Endothelial cell of hepatic sinusoid (primary cell): Measurements from ENCODE around the gene RCAN1.

Experiments used
- in situ Hi-C: cut with HindIII; loops from 2 replicates; pipeline ENCODE4 v1.10.0; 2017; ENCODE audit warnings: low sequenced_read_pairs

Gene RCAN1

DNA sequence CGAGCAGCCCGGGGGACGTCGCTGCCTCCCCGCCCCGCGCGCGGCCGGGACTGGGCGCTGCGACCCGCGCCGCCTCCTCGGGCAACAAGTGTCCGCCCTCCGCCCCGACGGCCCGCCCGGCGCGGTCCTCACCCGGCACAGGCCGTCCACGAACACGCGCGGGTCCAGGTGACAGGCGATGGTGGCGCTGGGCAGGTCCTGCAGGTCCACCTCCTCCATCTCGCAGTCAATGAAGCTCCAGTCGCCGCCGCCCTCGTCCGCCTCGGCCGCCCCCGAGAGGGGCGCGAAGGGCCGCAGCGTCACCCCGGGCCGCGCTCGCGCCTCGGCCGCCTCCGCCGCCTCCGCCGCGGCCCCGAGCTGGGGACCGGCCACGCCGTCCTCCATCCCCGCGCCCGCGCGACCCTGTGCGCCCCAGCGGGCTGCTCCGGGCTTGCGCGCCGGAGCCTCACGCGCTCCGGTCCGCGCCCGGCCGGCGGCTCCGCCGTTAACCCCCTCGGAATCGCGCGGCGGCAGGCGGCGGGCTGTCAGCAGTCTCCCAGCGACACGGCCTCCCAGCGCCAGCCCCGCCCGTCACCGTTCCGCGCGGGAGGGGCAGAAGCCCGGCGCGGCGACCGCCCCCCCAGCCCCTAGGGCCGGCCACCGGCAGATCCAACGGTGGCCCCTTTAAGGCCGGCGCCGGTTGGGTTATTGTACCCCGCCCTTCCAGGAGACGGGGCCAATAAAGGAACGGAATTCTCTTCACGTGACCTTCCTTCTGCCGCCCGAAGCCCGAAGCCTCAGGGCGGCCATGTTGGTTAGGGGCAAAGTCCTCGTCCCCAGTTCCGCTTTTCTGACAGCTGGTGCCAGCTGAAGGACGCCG, at the start of gene RCAN1:
Gene RCAN1 (minus strand): TSS at position 486 of the 859 bp plus-strand sequence. CDS start 102 bp downstream, at position 384.
- in situ Hi-C loops = no loop called here

- in situ Hi-C loops = no loop called here
Measured at GRCh38 chr21:34661848-34662247, 46.9 kb upstream of the RCAN1 start.

DNA sequence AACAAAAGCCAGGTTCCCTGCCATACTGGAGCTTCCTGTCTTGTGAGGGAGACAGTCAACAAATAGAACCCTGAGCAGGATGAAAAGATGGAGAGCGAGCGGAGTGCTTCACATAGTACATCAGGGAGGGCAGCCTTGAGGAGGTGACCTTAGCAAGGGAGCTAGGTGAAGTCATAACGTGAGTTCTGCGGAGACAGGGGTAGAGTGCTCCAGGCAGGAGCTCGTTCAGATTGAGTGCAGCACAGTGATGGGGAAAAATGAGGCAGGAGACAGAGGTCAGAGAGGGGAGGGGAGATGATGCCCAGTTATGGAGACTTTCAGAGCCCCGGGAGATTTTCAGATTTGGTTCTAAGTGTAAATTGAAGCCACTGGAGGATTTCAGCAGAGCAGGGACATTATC, 38.6 kb upstream of the RCAN1 start:
- in situ Hi-C loops = no loop called here

GRCh38 chr21:34651642-34652041, 36.7 kb upstream of the RCAN1 start:
- in situ Hi-C loops = no loop called here

DNA sequence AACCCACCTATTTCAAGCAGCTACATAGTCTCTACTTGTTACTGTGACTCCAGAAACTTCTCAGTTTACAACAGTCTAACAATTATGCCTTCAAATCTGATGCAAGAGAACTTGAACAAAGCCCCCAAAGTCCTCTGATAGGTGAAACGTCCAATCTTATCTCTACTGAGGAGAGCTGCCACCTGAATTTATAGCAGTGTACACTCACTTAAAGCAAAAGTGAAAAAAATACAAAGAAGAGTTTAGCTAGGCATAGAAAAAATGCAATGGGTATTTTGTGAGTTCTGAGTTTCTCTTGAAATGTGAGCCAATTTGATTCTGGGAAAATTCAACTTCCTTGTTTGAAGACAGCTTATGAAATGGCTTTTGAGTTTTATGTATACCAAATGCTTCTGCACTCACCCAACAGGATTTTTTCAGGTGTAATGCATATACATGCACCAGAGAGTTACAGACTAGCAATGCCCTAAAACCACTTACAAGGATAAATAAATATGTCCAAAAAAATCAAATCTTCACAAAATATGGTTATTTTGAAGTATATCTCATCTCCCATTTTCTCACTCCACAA, 36.0 kb upstream of the RCAN1 start:
- in situ Hi-C loops = no loop called here

DNA sequence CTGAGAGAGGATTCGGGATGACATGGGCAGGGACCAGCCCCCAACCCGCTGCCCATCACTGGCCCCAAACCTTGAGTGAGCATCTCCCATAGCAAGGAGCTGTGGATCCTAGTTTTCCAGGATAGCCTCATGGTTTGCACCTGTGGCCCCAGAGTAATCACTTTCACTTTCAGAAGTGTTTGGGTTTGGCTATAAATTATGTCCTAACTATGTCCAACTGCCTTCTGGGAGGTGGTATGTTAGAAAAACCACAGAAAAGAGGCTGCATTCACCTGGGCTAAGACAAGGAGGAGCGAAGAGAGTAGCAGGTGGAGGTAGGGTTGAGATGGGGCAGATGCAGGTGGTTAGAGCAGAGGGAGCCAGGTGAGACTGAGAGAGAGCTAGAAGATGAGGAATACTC, 34.5 kb upstream of the RCAN1 start:
- in situ Hi-C loops = no loop called here

DNA sequence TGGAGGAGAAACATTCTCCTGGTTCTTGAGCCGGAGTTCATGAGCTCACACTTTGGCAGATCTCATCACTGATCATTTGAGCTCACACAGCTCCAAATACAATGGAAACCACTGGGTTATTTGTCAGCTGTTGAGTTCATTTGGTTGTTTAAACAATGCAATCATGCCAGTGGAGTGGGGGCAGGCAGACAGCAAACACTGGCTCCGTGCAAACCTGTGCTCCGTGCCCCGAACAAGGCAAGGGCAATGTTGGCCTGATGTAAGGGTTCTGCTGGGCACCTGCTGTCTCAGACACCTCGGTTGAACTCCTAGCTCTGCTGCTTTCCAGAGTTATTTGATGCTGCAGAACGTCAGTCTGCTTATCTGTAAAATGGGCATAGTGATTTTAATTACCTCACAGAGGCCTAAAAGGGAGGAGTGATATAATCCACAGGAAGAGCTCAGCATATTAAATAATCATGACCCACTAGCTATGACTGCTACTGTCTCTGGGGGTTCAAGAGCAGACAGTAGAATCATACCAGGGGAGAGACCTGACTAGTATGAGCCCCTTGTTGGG, 33.9 kb upstream of the RCAN1 start:
- in situ Hi-C loops = no loop called here

DNA sequence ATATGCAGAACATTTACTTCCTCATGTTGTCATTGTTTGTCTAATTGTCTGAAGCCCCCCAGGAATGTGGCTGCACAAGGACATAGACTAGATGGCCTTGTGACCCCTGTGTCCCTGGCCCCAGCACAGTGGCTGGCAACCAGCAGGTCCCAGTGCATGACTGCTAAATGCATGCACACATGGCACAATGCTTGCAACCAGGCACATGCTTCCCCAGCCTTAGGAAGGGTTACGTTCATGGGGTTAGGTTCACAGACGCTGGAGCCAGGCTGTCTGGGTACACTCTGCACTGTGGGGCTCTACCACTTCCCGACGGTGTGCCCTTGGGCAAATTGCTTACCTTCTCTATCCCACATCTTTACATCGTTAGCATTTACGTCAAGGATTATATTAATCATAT, 32.6 kb upstream of the RCAN1 start:
- in situ Hi-C loops = no loop called here

DNA sequence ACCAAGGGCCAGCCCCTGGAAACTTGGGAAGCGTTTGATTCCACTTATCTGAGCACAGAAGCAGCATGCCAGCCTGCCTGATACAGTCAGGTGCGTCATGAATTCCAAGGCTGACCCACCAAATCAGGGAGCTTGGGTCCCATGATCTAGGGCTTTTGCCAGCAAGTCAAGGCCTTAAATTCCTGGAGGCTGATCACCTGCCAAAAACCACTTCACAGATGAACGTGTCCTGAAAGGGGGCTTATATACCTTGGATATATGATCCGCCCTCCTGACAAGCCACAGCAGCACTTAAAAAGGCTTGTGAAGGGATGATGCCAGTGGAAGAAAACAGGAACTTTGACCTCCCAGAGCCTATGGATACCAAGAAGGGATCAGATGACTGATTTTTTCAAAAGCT, 29.9 kb upstream of the RCAN1 start:
- in situ Hi-C loops = no loop called here

- in situ Hi-C loops = no loop called here
Measured at GRCh38 chr21:34642211-34643075, 27.5 kb upstream of the RCAN1 start.

DNA sequence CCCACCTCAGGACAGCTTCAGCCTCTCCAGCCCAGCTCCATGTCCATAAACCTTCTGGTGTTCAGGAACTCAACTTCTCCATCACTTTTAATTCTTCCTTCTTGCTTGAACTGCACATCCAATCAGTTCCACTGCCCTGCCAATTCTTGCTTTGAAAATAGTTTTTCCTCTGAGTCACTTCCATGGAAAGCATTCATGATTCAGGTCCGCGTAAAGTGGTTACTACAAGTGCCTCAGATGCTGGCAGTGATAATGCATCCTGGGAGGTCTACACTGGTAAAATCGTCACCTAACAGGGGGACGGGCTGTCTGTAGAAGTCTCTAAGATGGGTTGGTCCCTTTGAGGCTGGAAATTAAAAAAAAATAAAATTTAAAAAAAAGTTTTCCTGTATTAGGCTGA, 25.9 kb upstream of the RCAN1 start:
- in situ Hi-C loops = no loop called here

- in situ Hi-C loops = no loop called here
Measured at GRCh38 chr21:34639882-34640788, 25.2 kb upstream of the RCAN1 start.

DNA sequence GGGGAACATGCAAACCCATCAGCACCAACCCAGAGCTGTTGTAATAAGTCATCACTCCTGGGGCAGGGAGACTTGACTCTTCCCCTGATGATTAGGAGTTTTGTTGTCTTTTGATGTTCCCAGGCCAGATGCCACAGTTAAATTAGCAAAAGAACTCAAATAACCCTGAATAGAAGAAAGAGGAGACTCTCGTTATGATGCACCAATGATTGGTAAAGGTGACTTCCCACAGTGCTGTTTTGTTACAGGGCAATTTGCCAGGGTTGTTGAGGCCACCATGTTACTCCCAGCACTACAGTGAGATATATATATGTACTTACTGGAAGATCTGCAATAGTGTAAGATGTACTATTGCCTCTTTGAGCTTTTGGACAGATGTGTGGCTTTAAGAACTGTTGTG, 24.3 kb upstream of the RCAN1 start:
- in situ Hi-C loops = no loop called here

GRCh38 chr21:34636961-34637360, 22.0 kb upstream of the RCAN1 start:
- in situ Hi-C loops = no loop called here

GRCh38 chr21:34635307-34635706, 20.4 kb upstream of the RCAN1 start:
- in situ Hi-C loops = no loop called here

- in situ Hi-C loops = no loop called here
Measured at GRCh38 chr21:34632498-34632897, 17.6 kb upstream of the RCAN1 start.

DNA sequence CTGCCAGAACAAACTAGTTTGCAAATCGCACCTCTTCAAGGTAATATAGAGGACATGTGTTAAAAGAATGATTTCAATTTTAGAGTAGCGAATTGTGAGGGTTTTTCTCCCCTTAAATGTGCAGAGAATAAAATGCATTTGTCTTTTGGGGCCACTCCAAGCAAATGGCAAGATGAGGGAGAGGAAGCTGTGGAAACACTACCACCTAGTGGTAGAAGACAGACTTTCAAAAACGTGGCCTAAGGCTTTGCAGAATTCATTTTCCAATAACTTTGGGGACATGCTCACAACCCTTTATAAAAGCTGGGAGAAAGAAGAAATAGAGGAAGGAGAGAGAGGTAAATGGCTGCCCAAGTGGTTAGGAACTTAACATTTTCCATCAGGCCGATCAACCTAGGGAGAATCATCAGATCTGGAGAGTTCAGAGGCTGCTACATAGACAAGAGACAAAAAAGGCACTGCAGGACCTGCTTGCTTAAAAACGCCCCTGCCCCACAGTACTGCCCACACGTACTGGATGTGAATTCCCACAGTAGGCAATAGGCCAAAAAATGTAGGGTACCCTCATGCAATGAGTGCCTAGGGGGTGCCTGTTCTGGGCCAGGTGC, 15.7 kb upstream of the RCAN1 start:
- in situ Hi-C loops = no loop called here

GRCh38 chr21:34626131-34626530, 11.2 kb upstream of the RCAN1 start:
- in situ Hi-C loops = no loop called here

- in situ Hi-C loops = no loop called here
Measured at GRCh38 chr21:34625030-34625593, 10.2 kb upstream of the RCAN1 start.

- in situ Hi-C loops = no loop called here
Measured at GRCh38 chr21:34623516-34623915, 8.6 kb upstream of the RCAN1 start.
